Measurements from ENCODE around the gene PBLD. TPM values are rescaled to one million over a fixed set of nuclear protein-coding genes. Genes with fewer than 3 reads are reported as not detected.
"Not testable (repeated sequence)": the region's sequence is repeated elsewhere in the genome, so short reads cannot be mapped to it uniquely, and the experiment has no call there.

The PBLD gene
- total RNA-seq, 1 donor from 2014 or later, result 5.0 TPM

GRCh38 chr10:68253346-68253745 lies 79.4 kb downstream of the PBLD start:
- no peak for TF ChIP-seq CTCF (conservative IDR thresholded peaks at IDR 0.05)
- Mint-ChIP-seq H3K36me3 (ENCODE audit: low read depth) (no peaks in the 10 kb centered on the region), H3K27me3 (ENCODE audit: low read depth) (no peaks in the 10 kb centered on the region), H3K4me3 (no peak overlapping the region), H3K9me3 (no peaks in the 10 kb centered on the region), H3K4me1 (no peaks in the 10 kb centered on the region), H3K27ac (ENCODE audit: unreplicated experiment) (no peak overlapping the region)
- no peak for DNase-seq (ENCODE audit: low read depth, low spot score)

- Mint-ChIP-seq H3K36me3 (ENCODE audit: low read depth) (no peaks in the 10 kb centered on the region), H3K4me1 (no peaks in the 10 kb centered on the region), H3K27me3 (ENCODE audit: low read depth) (no peaks in the 10 kb centered on the region), H3K9me3 (no peaks in the 10 kb centered on the region), H3K27ac (ENCODE audit: unreplicated experiment) (no peak overlapping the region), H3K4me3 (no peak overlapping the region)
- no peak for TF ChIP-seq CTCF (conservative IDR thresholded peaks at IDR 0.05)
- DNase-seq (ENCODE audit: low read depth, low spot score), result no peak
Observed at GRCh38 chr10:68251625-68252495, 80.9 kb downstream of the PBLD start.

- DNase-seq (ENCODE audit: low read depth, low spot score), result no peak
- Mint-ChIP-seq H3K9me3 (no peaks in the 10 kb centered on the region), H3K36me3 (ENCODE audit: low read depth) (no peaks in the 10 kb centered on the region), H3K4me1 (no peaks in the 10 kb centered on the region), H3K27me3 (ENCODE audit: low read depth) (no peaks in the 10 kb centered on the region), H3K27ac (ENCODE audit: unreplicated experiment) (no peak overlapping the region), H3K4me3 (no peak overlapping the region)
- no peak for TF ChIP-seq CTCF (conservative IDR thresholded peaks at IDR 0.05)
Observed at GRCh38 chr10:68251151-68251550, 81.6 kb downstream of the PBLD start.

- H3K4me1 Mint-ChIP-seq, result no peaks in the 10 kb centered on the region
- H3K4me3 Mint-ChIP-seq, result no peak overlapping the region
- TF ChIP-seq CTCF (conservative IDR thresholded peaks at IDR 0.05), result no peak
- no peaks in the 10 kb centered on the region for H3K27me3 Mint-ChIP-seq (ENCODE audit: low read depth)
- H3K27ac Mint-ChIP-seq (ENCODE audit: unreplicated experiment), result no peak overlapping the region
- no peak for DNase-seq (ENCODE audit: low read depth, low spot score)
- no peaks in the 10 kb centered on the region for H3K36me3 Mint-ChIP-seq (ENCODE audit: low read depth)
- no peaks in the 10 kb centered on the region for H3K9me3 Mint-ChIP-seq
Observed at GRCh38 chr10:68249297-68249696, 83.4 kb downstream of the PBLD start.

- Mint-ChIP-seq H3K27me3 (ENCODE audit: low read depth) (no peaks in the 10 kb centered on the region), H3K4me3 (no peak overlapping the region), H3K36me3 (ENCODE audit: low read depth) (no peaks in the 10 kb centered on the region), H3K27ac (ENCODE audit: unreplicated experiment) (no peak overlapping the region), H3K4me1 (no peaks in the 10 kb centered on the region), H3K9me3 (no peaks in the 10 kb centered on the region)
- TF ChIP-seq CTCF (conservative IDR thresholded peaks at IDR 0.05), result no peak
- DNase-seq (ENCODE audit: low read depth, low spot score), result no peak
Observed at GRCh38 chr10:68247931-68248330, 84.8 kb downstream of the PBLD start.

- H3K9me3 Mint-ChIP-seq; H3K36me3 Mint-ChIP-seq (ENCODE audit: low read depth); H3K4me1 Mint-ChIP-seq; H3K27me3 Mint-ChIP-seq (ENCODE audit: low read depth); H3K4me3 Mint-ChIP-seq; DNase-seq (ENCODE audit: low read depth, low spot score); H3K27ac Mint-ChIP-seq (ENCODE audit: unreplicated experiment): not testable (repeated sequence)
Observed at GRCh38 chr10:68246397-68246796, 86.3 kb downstream of the PBLD start.

All from neural crest cell (in vitro differentiated cells).